IMR-90 (cell line): ENCODE measurements around the gene RFX5. TPM values are rescaled to one million over a fixed set of nuclear protein-coding genes. Genes with fewer than 3 reads are reported as not detected.
A peak's percentile ranks its signal among the peaks of the same experiment; 100 is the strongest.

Experiments used
- ATAC-seq: fragments of 200-7000 bp; cut with Tn5 transposase; 2 replicates; pipeline ENCODE4 v1.9.1; 2020; ENCODE audit warnings: low read depth, mild to moderate bottlenecking, moderate library complexity
- BruUV-seq: library from RNA; stranded (reverse); fragments of 400-500 nt; replicated peaks from 2 replicates; lab custom pipeline; 2021; lab: Mats Ljungman, UMichigan
- CTCF ChIA-PET: fragments of 300-600 bp; formaldehyde crosslinking; extraction: SDS; loops from one replicate; lab custom pipeline; 2021; ENCODE audit warnings: antibody characterized with exemption; lab: Yijun Ruan, JAX
- POLR2A ChIA-PET: fragments of 300-600 bp; sonication (Branson Sonifier 250); formaldehyde crosslinking; loops from one replicate; lab custom pipeline; 2022; ENCODE audit warnings: antibody characterized with exemption; ENCODE audit not compliant: unreplicated experiment; lab: Charles Lee
- DNase-seq: peaks from one replicate; pipeline ENCODE4 v3.0.0; 2013
- H2AFZ ChIP-seq: replicated peaks from 2 replicates; pipeline ENCODE3; 2013; ENCODE audit warnings: low read length, mild to moderate bottlenecking; ENCODE audit not compliant: poor library complexity
- H2AK5ac ChIP-seq: 2 replicates; pipeline ENCODE4 v1.6.1; 2013; ENCODE audit warnings: low read depth, low read length, inconsistent platforms
- H2AK9ac ChIP-seq: replicated peaks from 2 replicates; pipeline ENCODE3; 2013; ENCODE audit warnings: mild to moderate bottlenecking, low read depth, low read length, moderate library complexity; ENCODE audit not compliant: poor library complexity
- H2BK120ac ChIP-seq: 2 replicates; pipeline ENCODE4 v1.6.1; 2013; ENCODE audit warnings: low read depth, low read length, inconsistent platforms
- H2BK15ac ChIP-seq: 3 replicates; pipeline ENCODE4 v1.6.1; 2013; ENCODE audit warnings: low read depth, low read length, inconsistent platforms
- H2BK20ac ChIP-seq: 2 replicates; pipeline ENCODE4 v1.6.1; 2013; ENCODE audit warnings: low read depth, mild to moderate bottlenecking, inconsistent platforms, low read length, moderate library complexity
- H2BK5ac ChIP-seq: 2 replicates; pipeline ENCODE4 v1.6.1; 2013; ENCODE audit warnings: mild to moderate bottlenecking, low read depth, low read length, inconsistent platforms; ENCODE audit not compliant: poor library complexity, severe bottlenecking
- H3K14ac ChIP-seq: replicated peaks from 2 replicates; pipeline ENCODE4 v1.6.1; 2013; ENCODE audit warnings: low read depth, low read length, inconsistent platforms
- H3K18ac ChIP-seq: 2 replicates; pipeline ENCODE4 v1.6.1; 2013; ENCODE audit warnings: low read depth, low read length, control low read depth
- H3K23ac ChIP-seq: 2 replicates; pipeline ENCODE4 v1.6.1; 2013; ENCODE audit warnings: low read depth, low read length, inconsistent platforms
- H3K27ac ChIP-seq: 2 replicates; pipeline ENCODE4 v1.5.1; 2013; ENCODE audit warnings: mild to moderate bottlenecking, control low read depth, low read length; ENCODE audit not compliant: insufficient read depth
- H3K27me3 ChIP-seq: 2 replicates; pipeline ENCODE4 v1.6.1; 2013; ENCODE audit warnings: low read length; ENCODE audit not compliant: control insufficient read depth, insufficient read depth
- H3K36me3 ChIP-seq: 2 replicates; pipeline ENCODE4 v1.6.1; 2013; ENCODE audit warnings: low read length, mixed read lengths; ENCODE audit not compliant: control insufficient read depth, insufficient read depth
- H3K4ac ChIP-seq: 2 replicates; pipeline ENCODE4 v1.6.1; 2013; ENCODE audit warnings: low read depth, low read length, inconsistent platforms
- H3K4me1 ChIP-seq: 2 replicates; pipeline ENCODE4 v1.6.1; 2013; ENCODE audit warnings: low read length, mixed read lengths; ENCODE audit not compliant: control insufficient read depth, insufficient read depth
- H3K4me2 ChIP-seq: 2 replicates; pipeline ENCODE4 v1.6.1; 2013; ENCODE audit warnings: low read depth, mild to moderate bottlenecking, control low read depth, low read length, moderate library complexity
- H3K4me3 ChIP-seq: 2 replicates; pipeline ENCODE4 v1.5.1; 2013; ENCODE audit warnings: low read depth, mild to moderate bottlenecking, control low read depth, low read length, moderate library complexity; ENCODE audit not compliant: insufficient read depth
- H3K56ac ChIP-seq: 2 replicates; pipeline ENCODE4 v1.6.1; 2013; ENCODE audit warnings: low read length, inconsistent platforms; ENCODE audit not compliant: insufficient read depth; ENCODE audit errors: extremely low read depth
- H3K79me1 ChIP-seq, 2 experiments: 2 replicates each; pipeline ENCODE4 v1.6.1; 2013; ENCODE audit warnings: low read length in 2 of 2, inconsistent platforms in 1 of 2, low read depth in 1 of 2
- H3K9ac ChIP-seq: 2 replicates; pipeline ENCODE4 v1.6.1; 2013; ENCODE audit warnings: low read depth, low read length, control low read depth
- H3K9me1 ChIP-seq: 2 replicates; pipeline ENCODE4 v1.6.1; 2013; ENCODE audit warnings: low read length, inconsistent platforms; ENCODE audit not compliant: insufficient read depth
- H3K9me3 ChIP-seq: 2 replicates; pipeline ENCODE4 v1.6.1; 2013; ENCODE audit warnings: low read length; ENCODE audit not compliant: control insufficient read depth, insufficient read depth
- H4K20me1 ChIP-seq: 2 replicates; pipeline ENCODE4 v1.6.1; 2013; ENCODE audit warnings: low read length, inconsistent platforms; ENCODE audit not compliant: insufficient read depth
- H4K5ac ChIP-seq: 2 replicates; pipeline ENCODE4 v1.6.1; 2013; ENCODE audit warnings: mild to moderate bottlenecking, low read depth, low read length, control low read depth
- H4K8ac ChIP-seq, 2 experiments: 2 replicates each; pipeline ENCODE4 v1.6.1; 2013; ENCODE audit warnings: low read depth in 2 of 2, low read length in 2 of 2, control low read depth in 1 of 2, inconsistent platforms in 1 of 2
- H4K91ac ChIP-seq: 2 replicates; pipeline ENCODE4 v1.6.1; 2013; ENCODE audit warnings: low read depth, low read length, inconsistent platforms; ENCODE audit not compliant: insufficient read depth
- CHD1 ChIP-seq: IDR thresholded peaks from 2 replicates; pipeline ENCODE4 v1.6.1; 2012; ENCODE audit warnings: low read depth, low read length, improper control_type of control experiment
- CTCF ChIP-seq: conservative IDR thresholded peaks from 2 replicates; pipeline ENCODE4 v1.5.1; 2012; ENCODE audit warnings: mild to moderate bottlenecking, low read depth, low read length, improper control_type of control experiment
- ELK1 ChIP-seq: fragments of 150-350 bp; IDR thresholded peaks from 2 replicates; pipeline ENCODE4 v1.6.1; 2016; ENCODE audit warnings: low read depth, mild to moderate bottlenecking, low read length, moderate library complexity, borderline replicate concordance
- FOS ChIP-seq: fragments of 150-350 bp; IDR thresholded peaks from 2 replicates; pipeline ENCODE4 v1.6.1; 2016; ENCODE audit warnings: low read depth, low read length
- MAFK ChIP-seq: IDR thresholded peaks from 2 replicates; pipeline ENCODE4 v1.6.1; 2012; ENCODE audit warnings: low read depth, low read length, improper control_type of control experiment
- MAZ ChIP-seq: IDR thresholded peaks from 2 replicates; pipeline ENCODE4 v1.6.1; 2012; ENCODE audit warnings: low read depth, mild to moderate bottlenecking, low read length, improper control_type of control experiment, moderate library complexity, borderline replicate concordance
- MXI1 ChIP-seq: IDR thresholded peaks from 2 replicates; pipeline ENCODE4 v1.6.1; 2012; ENCODE audit warnings: low read depth, mild to moderate bottlenecking, low read length, moderate library complexity, borderline replicate concordance
- NFE2L2 ChIP-seq: fragments of 150-350 bp; IDR thresholded peaks from 2 replicates; pipeline ENCODE4 v1.6.1; 2016; ENCODE audit warnings: low read depth, mild to moderate bottlenecking, low read length
- POLR2A ChIP-seq: IDR thresholded peaks from 2 replicates; pipeline ENCODE4 v1.6.1; 2012; ENCODE audit warnings: mild to moderate bottlenecking, low read depth, low read length
- RAD21 ChIP-seq: IDR thresholded peaks from 2 replicates; pipeline ENCODE4 v1.6.1; 2012; ENCODE audit warnings: low read length, improper control_type of control experiment
- RCOR1 ChIP-seq: IDR thresholded peaks from 2 replicates; pipeline ENCODE4 v1.6.1; 2012; ENCODE audit warnings: mild to moderate bottlenecking, low read length, improper control_type of control experiment; ENCODE audit not compliant: insufficient replicate concordance
- RFX5 ChIP-seq: IDR thresholded peaks from 2 replicates; pipeline ENCODE4 v1.8.0; 2012; ENCODE audit warnings: low read depth, mild to moderate bottlenecking, low read length, moderate library complexity
- SMC3 ChIP-seq: fragments of 150-350 bp; IDR thresholded peaks from 2 replicates; pipeline ENCODE4 v1.6.1; 2016; ENCODE audit warnings: low read depth, mild to moderate bottlenecking, antibody characterized with exemption, low read length, moderate library complexity
- WGBS, 2 experiments: methylation state at CpG; one replicate each; pipeline versions ENCODE4 v1.1.5 to v1.1.7; 2013; ENCODE audit warnings: missing lambda C conversion rate in 2 of 2; ENCODE audit not compliant: insufficient read length in 1 of 2; ENCODE audit errors: extremely low coverage in 2 of 2; 5-methylcytosine and 5-hydroxymethylcytosine counted together
- dilution Hi-C: fragments of 300-500 bp; cut with HindIII; formaldehyde crosslinking; loops from one replicate; pipeline ENCODE4 v1.14.3; 2018; ENCODE audit warnings: low sequenced_read_pairs; ENCODE audit not compliant: unreplicated experiment
- in situ Hi-C: fragments of 300-500 bp; cut with MboI; formaldehyde crosslinking; loops from 3 replicates; pipeline ENCODE4 v1.14.3; 2019; ENCODE audit warnings: low sequenced_read_pairs, inconsistent platforms, mixed read lengths
- intact Hi-C: fragments of 100-400 bp; cut with micrococcal nuclease; formaldehyde crosslinking; loops from 2 replicates; pipeline ENCODE4 v1.10.0; 2022
- polyA plus RNA-seq, 3 experiments: library from polyadenylated mRNA; depleted of rRNA; stranded (reverse); fragments of >200 nt; gene quantifications; 2 replicates each; pipeline ENCODE4 v1.2.3, GENCODE V29; 2012; ENCODE audit warnings: low replicate concordance in 1 of 3
- total RNA-seq: library from RNA; depleted of rRNA; stranded (reverse); fragments of >200 nt; gene quantifications from 2 replicates; pipeline ENCODE4 v1.2.3, GENCODE V29; 2012

The RFX5 gene
- total and polyA plus RNA-seq, 2 of the 4 experiments (the other 2 are of a cell fraction), result 29.3 to 44.4 TPM

- TF ChIP-seq RAD21 (no peak), ELK1 (no peak), NFE2L2 (no peak), RFX5 (no peak)
Measured at GRCh38 chr1:151312826-151313225, 34.2 kb downstream of the RFX5 start (continued).

- Histone ChIP-seq H3K56ac (no peak overlapping the region; the same call in 1 of the 2 replicates), H4K91ac (peak overlapping the region; percentile 26), H2BK120ac (peak overlapping the region; percentile 85), H3K23ac (peak overlapping the region; percentile 33; the same call in 1 of the 2 replicates), H4K20me1 (peaks cover 54% of the 10 kb centered on the region), H4K8ac (peak overlapping the region; percentile 13 to 61; a peak in 2 of 4 replicates), H3K27ac (peak overlapping the region; percentile 68), H3K27me3 (no peaks in the 10 kb centered on the region), H3K4me1 (peaks cover 39% of the 10 kb centered on the region), H2BK15ac (peak overlapping the region; percentile 82; the same call in 2 of the 3 replicates), H3K14ac (peak overlapping the region; percentile 38; the same call in 1 of the 2 replicates), H2BK5ac (peak overlapping the region; percentile 57), H2BK20ac (peak overlapping the region; percentile 50), H3K4ac (peak overlapping the region; percentile 78), H3K9ac (no peak overlapping the region), H2AFZ (no peak overlapping the region), H3K36me3 (peaks cover 45% of the 10 kb centered on the region), H4K5ac (no peak overlapping the region), H3K79me1 (peaks cover 41 to 91% of the 10 kb centered on the region in 2 experiments), H2AK5ac (peak overlapping the region; percentile 69), H3K9me3 (no peaks in the 10 kb centered on the region), H3K4me2 (peak overlapping the region; percentile 10; the same call in 1 of the 2 replicates), H2AK9ac (no peak overlapping the region), H3K4me3 (no peak overlapping the region), H3K18ac (peak overlapping the region; percentile 21; the same call in 1 of the 2 replicates), H3K9me1 (peaks cover 57% of the 10 kb centered on the region)
- WGBS, 2 experiments, result 63% methylated on average over 1 of the region's 4 CpGs; no CpG with 5 or more reads in 1 of the 2 experiments
- DNase-seq, result peak; percentile 28
- ChIA-PET CTCF (interaction anchor here (0.5 to 1.9 kb wide), 2 partner anchors 11 to 1213 kb away, joined by 3 to 12 read pairs; no protein-coding TSS in a partner anchor), POLR2A (interaction anchor here (0.6 kb wide), 1 partner anchor 14 kb away, joined by 3 read pairs; no protein-coding TSS in a partner anchor)
- BruUV-seq, result no TSS peak
- no peak for ATAC-seq
- in situ Hi-C loops, result loop anchor here (25.0 kb wide), 1 partner anchor 675 kb away; the partner anchor contains the start of gene S100A10
- intact Hi-C loops, result no loop called here
- dilution Hi-C loops, result no loop called here
- TF ChIP-seq NFE2L2, result no peak
- no peak for TF ChIP-seq RCOR1
- TF ChIP-seq MAZ, result no peak
- TF ChIP-seq CHD1, result no peak
- no peak for TF ChIP-seq POLR2A
- no peak for TF ChIP-seq MXI1
- no peak for TF ChIP-seq RAD21
- TF ChIP-seq FOS, result no peak
- no peak for TF ChIP-seq MAFK
- TF ChIP-seq CTCF, result no peak
- no peak for TF ChIP-seq RFX5
- TF ChIP-seq SMC3, result no peak
Measured at GRCh38 chr1:151312411-151312810, 34.6 kb downstream of the RFX5 start.
